GM23338 (cell line): ENCODE measurements around the gene ABCG2. TPM values are rescaled to one million over a fixed set of nuclear protein-coding genes. Genes with fewer than 3 reads are reported as not detected.

Experiments used
- ATAC-seq: fragments of 200-7000 bp; cut with Tn5 transposase; 3 replicates; pipeline ENCODE4 v1.9.1; 2020
- DNase-seq: peaks from one replicate; pipeline ENCODE4 v3.0.0-alpha.2; 2015; ENCODE audit warnings: low spot score
- H2AFZ ChIP-seq: fragments of 200-600 bp; sonication (generic); 2 replicates; pipeline ENCODE4 v1.8.0; 2016; ENCODE audit warnings: antibody characterized with exemption, mild to moderate bottlenecking, moderate library complexity
- H3F3A ChIP-seq: fragments of 200-600 bp; sonication (generic); replicated peaks from 2 replicates; pipeline ENCODE4 v1.8.0; 2017; ENCODE audit warnings: antibody characterized with exemption, mixed run types, low read depth
- H3K27ac ChIP-seq: fragments of 200-600 bp; sonication (generic); 2 replicates; pipeline ENCODE4 v1.6.1; 2016; ENCODE audit warnings: low read depth
- H3K27me3 ChIP-seq: fragments of 200-600 bp; sonication (generic); 2 replicates; pipeline ENCODE4 v1.8.0; 2016; ENCODE audit warnings: mild to moderate bottlenecking, mixed run types, moderate library complexity; ENCODE audit not compliant: insufficient read depth
- H3K36me3 ChIP-seq: fragments of 200-600 bp; sonication (generic); 2 replicates; pipeline ENCODE4 v1.8.0; 2016; ENCODE audit warnings: mild to moderate bottlenecking; ENCODE audit not compliant: insufficient read depth
- H3K4me1 ChIP-seq: fragments of 200-600 bp; sonication (generic); 2 replicates; pipeline ENCODE4 v1.8.0; 2016; ENCODE audit warnings: mild to moderate bottlenecking, moderate library complexity; ENCODE audit not compliant: insufficient read depth
- H3K4me2 ChIP-seq: fragments of 200-600 bp; sonication (generic); 2 replicates; pipeline ENCODE4 v1.7.1; 2017; ENCODE audit warnings: mixed run types
- H3K4me3 ChIP-seq: fragments of 200-600 bp; sonication (generic); 2 replicates; pipeline ENCODE4 v1.6.1; 2016; ENCODE audit warnings: mixed run types
- H3K79me2 ChIP-seq: fragments of 200-600 bp; sonication (generic); replicated peaks from 2 replicates; pipeline ENCODE4 v1.8.0; 2017; ENCODE audit warnings: mild to moderate bottlenecking; ENCODE audit not compliant: insufficient read depth
- H3K9me2 ChIP-seq: fragments of 200-600 bp; sonication (generic); 2 replicates; pipeline ENCODE4 v1.8.0; 2017; ENCODE audit not compliant: insufficient read depth
- H4K20me1 ChIP-seq: fragments of 200-600 bp; sonication (generic); replicated peaks from 2 replicates; pipeline ENCODE4 v1.8.0; 2017; ENCODE audit warnings: mild to moderate bottlenecking; ENCODE audit not compliant: insufficient read depth
- H3K27ac Mint-ChIP-seq: 2 replicates; pipeline ENCODE4 v1.8.0; 2020; ENCODE audit warnings: inconsistent platforms, mild to moderate bottlenecking, moderate library complexity, mixed read lengths
- H3K27me3 Mint-ChIP-seq: 3 replicates; pipeline ENCODE4 v1.8.0; 2022; ENCODE audit warnings: low read depth, mild to moderate bottlenecking, moderate library complexity, mixed read lengths, inconsistent platforms; ENCODE audit not compliant: insufficient read depth, poor library complexity
- H3K36me3 Mint-ChIP-seq: 3 replicates; pipeline ENCODE4 v1.8.0; 2021; ENCODE audit warnings: low read depth, mild to moderate bottlenecking, inconsistent platforms, moderate library complexity, mixed read lengths
- H3K4me1 Mint-ChIP-seq: 3 replicates; pipeline ENCODE4 v1.8.0; 2020; ENCODE audit warnings: mild to moderate bottlenecking, inconsistent platforms, mixed read lengths
- H3K4me3 Mint-ChIP-seq: 3 replicates; pipeline ENCODE4 v1.8.0; 2021; ENCODE audit warnings: moderate library complexity, mild to moderate bottlenecking, inconsistent platforms, mixed read lengths
- H3K9me3 Mint-ChIP-seq: 3 replicates; pipeline ENCODE4 v1.8.0; 2020; ENCODE audit warnings: moderate library complexity, mild to moderate bottlenecking, inconsistent platforms, mixed read lengths
- CREB1 ChIP-seq: fragments of 250-450 bp; sonication (Bioruptor Pico); IDR thresholded peaks from 2 replicates; pipeline ENCODE4 v1.5.0; 2020; ENCODE audit warnings: low read depth, mild to moderate bottlenecking, moderate library complexity
- EZH2 ChIP-seq: fragments of 200-600 bp; sonication (generic); IDR thresholded peaks from one replicate; pipeline ENCODE4 v1.8.0; 2017; ENCODE audit warnings: antibody characterized with exemption, mild to moderate bottlenecking, low read depth; ENCODE audit not compliant: unreplicated experiment
- ZNF114 ChIP-seq: fragments of 250-450 bp; sonication (Bioruptor Pico); IDR thresholded peaks from 2 replicates; pipeline ENCODE4 v1.5.0; 2020; ENCODE audit warnings: mild to moderate bottlenecking, moderate library complexity
- ZNF331 ChIP-seq: fragments of 250-450 bp; sonication (Bioruptor Pico); IDR thresholded peaks from 2 replicates; pipeline ENCODE4 v1.5.0; 2020; ENCODE audit warnings: low read depth, mild to moderate bottlenecking, moderate library complexity
- polyA plus RNA-seq: library from polyadenylated mRNA; unstranded; fragments of >200 nt; fragmentation: Nextera tagmentation; extraction: Ambion mirVana; gene quantifications from 2 replicates; pipeline ENCODE4 v1.2.1, GENCODE V29; 2016
- total RNA-seq: library from RNA; depleted of rRNA; stranded (reverse); fragments of >200 nt; shearing (Covaris generic); gene quantifications from 2 replicates; pipeline ENCODE4 v1.2.3, GENCODE V29; 2014
- TF ChIP-seq, protein P1 (sequence below): fragments of 250-450 bp; sonication (Bioruptor Pico); IDR thresholded peaks from 2 replicates; pipeline ENCODE4 v1.5.0; 2020; ENCODE audit warnings: mild to moderate bottlenecking, moderate library complexity
- TF ChIP-seq, protein P2 (sequence below): IDR thresholded peaks from one replicate; pipeline ENCODE4 v1.6.1; 2018; ENCODE audit warnings: antibody characterized with exemption; ENCODE audit not compliant: unreplicated experiment

Gene ABCG2
- total and polyA plus RNA-seq, 2 experiments from 2014 or later: 1.5 to 10.6 TPM

GRCh38 chr4:88062843-88063242 lies 95.6 kb downstream of the ABCG2 start (continued):
- TF ChIP-seq, protein P1, sequence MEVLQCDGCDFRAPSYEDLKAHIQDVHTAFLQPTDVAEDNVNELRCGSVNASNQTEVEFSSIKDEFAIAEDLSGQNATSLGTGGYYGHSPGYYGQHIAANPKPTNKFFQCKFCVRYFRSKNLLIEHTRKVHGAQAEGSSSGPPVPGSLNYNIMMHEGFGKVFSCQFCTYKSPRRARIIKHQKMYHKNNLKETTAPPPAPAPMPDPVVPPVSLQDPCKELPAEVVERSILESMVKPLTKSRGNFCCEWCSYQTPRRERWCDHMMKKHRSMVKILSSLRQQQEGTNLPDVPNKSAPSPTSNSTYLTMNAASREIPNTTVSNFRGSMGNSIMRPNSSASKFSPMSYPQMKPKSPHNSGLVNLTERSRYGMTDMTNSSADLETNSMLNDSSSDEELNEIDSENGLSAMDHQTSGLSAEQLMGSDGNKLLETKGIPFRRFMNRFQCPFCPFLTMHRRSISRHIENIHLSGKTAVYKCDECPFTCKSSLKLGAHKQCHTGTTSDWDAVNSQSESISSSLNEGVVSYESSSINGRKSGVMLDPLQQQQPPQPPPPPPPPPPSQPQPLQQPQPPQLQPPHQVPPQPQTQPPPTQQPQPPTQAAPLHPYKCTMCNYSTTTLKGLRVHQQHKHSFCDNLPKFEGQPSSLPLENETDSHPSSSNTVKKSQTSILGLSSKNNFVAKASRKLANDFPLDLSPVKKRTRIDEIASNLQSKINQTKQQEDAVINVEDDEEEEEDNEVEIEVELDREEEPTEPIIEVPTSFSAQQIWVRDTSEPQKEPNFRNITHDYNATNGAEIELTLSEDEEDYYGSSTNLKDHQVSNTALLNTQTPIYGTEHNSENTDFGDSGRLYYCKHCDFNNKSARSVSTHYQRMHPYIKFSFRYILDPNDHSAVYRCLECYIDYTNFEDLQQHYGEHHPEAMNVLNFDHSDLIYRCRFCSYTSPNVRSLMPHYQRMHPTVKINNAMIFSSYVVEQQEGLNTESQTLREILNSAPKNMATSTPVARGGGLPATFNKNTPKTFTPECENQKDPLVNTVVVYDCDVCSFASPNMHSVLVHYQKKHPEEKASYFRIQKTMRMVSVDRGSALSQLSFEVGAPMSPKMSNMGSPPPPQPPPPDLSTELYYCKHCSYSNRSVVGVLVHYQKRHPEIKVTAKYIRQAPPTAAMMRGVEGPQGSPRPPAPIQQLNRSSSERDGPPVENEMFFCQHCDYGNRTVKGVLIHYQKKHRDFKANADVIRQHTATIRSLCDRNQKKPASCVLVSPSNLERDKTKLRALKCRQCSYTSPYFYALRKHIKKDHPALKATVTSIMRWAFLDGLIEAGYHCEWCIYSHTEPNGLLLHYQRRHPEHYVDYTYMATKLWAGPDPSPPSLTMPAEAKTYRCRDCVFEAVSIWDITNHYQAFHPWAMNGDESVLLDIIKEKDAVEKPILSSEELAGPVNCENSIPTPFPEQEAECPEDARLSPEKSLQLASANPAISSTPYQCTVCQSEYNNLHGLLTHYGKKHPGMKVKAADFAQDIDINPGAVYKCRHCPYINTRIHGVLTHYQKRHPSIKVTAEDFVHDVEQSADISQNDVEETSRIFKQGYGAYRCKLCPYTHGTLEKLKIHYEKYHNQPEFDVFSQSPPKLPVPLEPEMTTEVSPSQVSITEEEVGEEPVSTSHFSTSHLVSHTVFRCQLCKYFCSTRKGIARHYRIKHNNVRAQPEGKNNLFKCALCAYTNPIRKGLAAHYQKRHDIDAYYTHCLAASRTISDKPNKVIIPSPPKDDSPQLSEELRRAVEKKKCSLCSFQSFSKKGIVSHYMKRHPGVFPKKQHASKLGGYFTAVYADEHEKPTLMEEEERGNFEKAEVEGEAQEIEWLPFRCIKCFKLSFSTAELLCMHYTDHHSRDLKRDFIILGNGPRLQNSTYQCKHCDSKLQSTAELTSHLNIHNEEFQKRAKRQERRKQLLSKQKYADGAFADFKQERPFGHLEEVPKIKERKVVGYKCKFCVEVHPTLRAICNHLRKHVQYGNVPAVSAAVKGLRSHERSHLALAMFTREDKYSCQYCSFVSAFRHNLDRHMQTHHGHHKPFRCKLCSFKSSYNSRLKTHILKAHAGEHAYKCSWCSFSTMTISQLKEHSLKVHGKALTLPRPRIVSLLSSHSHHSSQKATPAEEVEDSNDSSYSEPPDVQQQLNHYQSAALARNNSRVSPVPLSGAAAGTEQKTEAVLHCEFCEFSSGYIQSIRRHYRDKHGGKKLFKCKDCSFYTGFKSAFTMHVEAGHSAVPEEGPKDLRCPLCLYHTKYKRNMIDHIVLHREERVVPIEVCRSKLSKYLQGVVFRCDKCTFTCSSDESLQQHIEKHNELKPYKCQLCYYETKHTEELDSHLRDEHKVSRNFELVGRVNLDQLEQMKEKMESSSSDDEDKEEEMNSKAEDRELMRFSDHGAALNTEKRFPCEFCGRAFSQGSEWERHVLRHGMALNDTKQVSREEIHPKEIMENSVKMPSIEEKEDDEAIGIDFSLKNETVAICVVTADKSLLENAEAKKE: no peak
- TF ChIP-seq EZH2: no peak
- TF ChIP-seq, protein P2, sequence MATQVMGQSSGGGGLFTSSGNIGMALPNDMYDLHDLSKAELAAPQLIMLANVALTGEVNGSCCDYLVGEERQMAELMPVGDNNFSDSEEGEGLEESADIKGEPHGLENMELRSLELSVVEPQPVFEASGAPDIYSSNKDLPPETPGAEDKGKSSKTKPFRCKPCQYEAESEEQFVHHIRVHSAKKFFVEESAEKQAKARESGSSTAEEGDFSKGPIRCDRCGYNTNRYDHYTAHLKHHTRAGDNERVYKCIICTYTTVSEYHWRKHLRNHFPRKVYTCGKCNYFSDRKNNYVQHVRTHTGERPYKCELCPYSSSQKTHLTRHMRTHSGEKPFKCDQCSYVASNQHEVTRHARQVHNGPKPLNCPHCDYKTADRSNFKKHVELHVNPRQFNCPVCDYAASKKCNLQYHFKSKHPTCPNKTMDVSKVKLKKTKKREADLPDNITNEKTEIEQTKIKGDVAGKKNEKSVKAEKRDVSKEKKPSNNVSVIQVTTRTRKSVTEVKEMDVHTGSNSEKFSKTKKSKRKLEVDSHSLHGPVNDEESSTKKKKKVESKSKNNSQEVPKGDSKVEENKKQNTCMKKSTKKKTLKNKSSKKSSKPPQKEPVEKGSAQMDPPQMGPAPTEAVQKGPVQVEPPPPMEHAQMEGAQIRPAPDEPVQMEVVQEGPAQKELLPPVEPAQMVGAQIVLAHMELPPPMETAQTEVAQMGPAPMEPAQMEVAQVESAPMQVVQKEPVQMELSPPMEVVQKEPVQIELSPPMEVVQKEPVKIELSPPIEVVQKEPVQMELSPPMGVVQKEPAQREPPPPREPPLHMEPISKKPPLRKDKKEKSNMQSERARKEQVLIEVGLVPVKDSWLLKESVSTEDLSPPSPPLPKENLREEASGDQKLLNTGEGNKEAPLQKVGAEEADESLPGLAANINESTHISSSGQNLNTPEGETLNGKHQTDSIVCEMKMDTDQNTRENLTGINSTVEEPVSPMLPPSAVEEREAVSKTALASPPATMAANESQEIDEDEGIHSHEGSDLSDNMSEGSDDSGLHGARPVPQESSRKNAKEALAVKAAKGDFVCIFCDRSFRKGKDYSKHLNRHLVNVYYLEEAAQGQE: no peak

GRCh38 chr4:88062311-88062710 lies 96.1 kb downstream of the ABCG2 start:
- peaks cover 41% of the 10 kb centered on the region for H3K36me3 ChIP-seq
- Mint-ChIP-seq H3K4me1 (no peaks in the 10 kb centered on the region), H3K27ac (no peak overlapping the region), H3K4me3 (no peak overlapping the region), H3K9me3 (no peaks in the 10 kb centered on the region), H3K36me3 (peaks cover 60% of the 10 kb centered on the region), H3K27me3 (peaks cover 3% of the 10 kb centered on the region)
- H3K4me2 ChIP-seq: no peak overlapping the region
- ATAC-seq (no peak), DNase-seq (no peak)
- no peaks in the 10 kb centered on the region for H4K20me1 ChIP-seq
- H3K27me3 ChIP-seq: no peaks in the 10 kb centered on the region
- H3K79me2 ChIP-seq: no peaks in the 10 kb centered on the region
- H3K27ac ChIP-seq: no peak overlapping the region
- no peak overlapping the region for H2AFZ ChIP-seq
- H3F3A ChIP-seq: no peaks in the 10 kb centered on the region
- no peaks in the 10 kb centered on the region for H3K4me1 ChIP-seq
- H3K4me3 ChIP-seq: no peak overlapping the region
- no peaks in the 10 kb centered on the region for H3K9me2 ChIP-seq
- no peak for TF ChIP-seq CREB1 (CRISPR knock-in tag)
- TF ChIP-seq, protein P1: no peak
- TF ChIP-seq ZNF114: no peak
- no peak for TF ChIP-seq ZNF331
